HL-60 (cell line): ENCODE results near the gene TECRL.

Source experiments
- DNase-seq, 2 experiments: peaks; one replicate each; pipeline ENCODE4 v3.0.0-alpha.2; 2010 to 2020; ENCODE audit warnings: low read depth in 1 of 2, low spot score in 1 of 2
- H3K27ac ChIP-seq: fragments of 250-450 bp; sonication (Bioruptor Pico); replicated peaks from 2 replicates; pipeline ENCODE4 v1.5.1; 2020; ENCODE audit warnings: mild to moderate bottlenecking, moderate library complexity
- H3K27me3 ChIP-seq: fragments of 250-450 bp; sonication (Bioruptor Pico); 2 replicates; pipeline ENCODE4 v1.5.1; 2021; ENCODE audit warnings: mild to moderate bottlenecking, moderate library complexity; ENCODE audit not compliant: insufficient read depth, poor library complexity, severe bottlenecking
- H3K4me3 ChIP-seq: replicated peaks from 2 replicates; pipeline ENCODE4 v1.5.1; 2011; ENCODE audit warnings: mild to moderate bottlenecking, control low read depth, low read length; ENCODE audit not compliant: insufficient read depth
- CTCF ChIP-seq: IDR thresholded peaks from one replicate; pipeline ENCODE4 v1.5.1; 2011; ENCODE audit warnings: low read length, control low read depth, inconsistent platforms; ENCODE audit not compliant: insufficient read depth
- GABPA ChIP-seq: IDR thresholded peaks from 2 replicates; pipeline ENCODE4 v1.6.1; 2012; ENCODE audit warnings: low read depth
- POLR2AphosphoS5 ChIP-seq: IDR thresholded peaks from 2 replicates; pipeline ENCODE4 v1.6.1; 2012; ENCODE audit warnings: low read depth
- REST ChIP-seq: IDR thresholded peaks from 2 replicates; pipeline ENCODE4 v1.6.1; 2012; ENCODE audit warnings: low read depth; ENCODE audit not compliant: insufficient replicate concordance
- SPI1 ChIP-seq: IDR thresholded peaks from 2 replicates; pipeline ENCODE4 v1.6.1; 2012; ENCODE audit warnings: low read depth, mild to moderate bottlenecking, borderline replicate concordance

Gene TECRL

GRCh38 chr4:64407000-64407399 is 2.2 kb downstream of the TECRL start:
- DNase-seq, result no peak
- TF ChIP-seq SPI1 (no peak), GABPA (no peak), CTCF (no peak), POLR2AphosphoS5 (no peak), REST (no peak)

GRCh38 chr4:64405761-64406160 is 3.5 kb downstream of the TECRL start:
- no peak for TF ChIP-seq GABPA
- TF ChIP-seq POLR2AphosphoS5, result no peak
- no peak for TF ChIP-seq SPI1
- no peak for TF ChIP-seq CTCF
- TF ChIP-seq REST, result no peak
- no peak for DNase-seq
- H3K4me3 ChIP-seq, result no peak overlapping the region
- H3K27me3 ChIP-seq, result no peaks in the 10 kb centered on the region
- no peak overlapping the region for H3K27ac ChIP-seq

More at GRCh38 chr4:64407000-64407399, 2.2 kb downstream of the TECRL start:
- Histone ChIP-seq H3K4me3 (no peak overlapping the region), H3K27ac (no peak overlapping the region), H3K27me3 (no peaks in the 10 kb centered on the region)

- no peaks in the 10 kb centered on the region for H3K27me3 ChIP-seq
- H3K27ac ChIP-seq, result no peak overlapping the region
- H3K4me3 ChIP-seq, result no peak overlapping the region
- TF ChIP-seq GABPA, result no peak
- no peak for TF ChIP-seq POLR2AphosphoS5
- TF ChIP-seq REST, result no peak
- no peak for TF ChIP-seq SPI1
- no peak for TF ChIP-seq CTCF
- DNase-seq, result no peak
These were observed 6.6 kb downstream of the TECRL start for GRCh38 chr4:64402684-64403083.
